NCI-H345 (cell line): ENCODE data around the gene IRGC.
A peak's percentile ranks its signal among the peaks of the same experiment; 100 is the strongest.
"Not testable (repeated sequence)": the region's sequence is repeated elsewhere in the genome, so short reads cannot be mapped to it uniquely, and the experiment has no call there.

ENCODE experiments used
- DNase-seq: peaks from one replicate; lab custom pipeline; 2025; lab: John Stamatoyannopoulos, UW

The IRGC gene

GRCh38 chr19:43715776-43716175 is at the start of gene IRGC:
IRGC (plus strand) TSS chr19:43716076; CDS start chr19:43718559, 2,483 bp downstream.
- no peak for DNase-seq

GRCh38 chr19:43667126-43667875 is 48.6 kb upstream of the IRGC start:
- no peak for DNase-seq

- DNase-seq: no peak
Measured at GRCh38 chr19:43667876-43668405, 47.9 kb upstream of the IRGC start.

- peak; percentile 98 for DNase-seq
Measured at GRCh38 chr19:43668406-43669109, 47.3 kb upstream of the IRGC start.

- no peak for DNase-seq
Measured at GRCh38 chr19:43672061-43672679, 43.7 kb upstream of the IRGC start.

- no peak for DNase-seq
Measured at GRCh38 chr19:43673637-43674036, 42.2 kb upstream of the IRGC start.

GRCh38 chr19:43674183-43674582 is 41.7 kb upstream of the IRGC start:
- DNase-seq: no peak

- DNase-seq: no peak
Measured at GRCh38 chr19:43674596-43674995, 41.3 kb upstream of the IRGC start.

GRCh38 chr19:43675269-43675879 is 40.5 kb upstream of the IRGC start:
- DNase-seq: no peak

- no peak for DNase-seq
Measured at GRCh38 chr19:43675906-43676305, 40.0 kb upstream of the IRGC start.

GRCh38 chr19:43678512-43679261 is 37.2 kb upstream of the IRGC start:
- DNase-seq: no peak

GRCh38 chr19:43681821-43682220 is 34.1 kb upstream of the IRGC start:
- DNase-seq: no peak

- not testable (repeated sequence) for DNase-seq
Measured at GRCh38 chr19:43682269-43682668, 33.6 kb upstream of the IRGC start.

- no peak for DNase-seq
Measured at GRCh38 chr19:43682824-43683661, 32.8 kb upstream of the IRGC start.

GRCh38 chr19:43683905-43684304 is 32.0 kb upstream of the IRGC start:
- DNase-seq: no peak

GRCh38 chr19:43684326-43684725 is 31.6 kb upstream of the IRGC start:
- no peak for DNase-seq

GRCh38 chr19:43687660-43687997 is 28.2 kb upstream of the IRGC start:
- no peak for DNase-seq

- no peak for DNase-seq
Measured at GRCh38 chr19:43688059-43688701, 27.7 kb upstream of the IRGC start.

- no peak for DNase-seq
Measured at GRCh38 chr19:43690444-43690843, 25.4 kb upstream of the IRGC start.

- no peak for DNase-seq
Measured at GRCh38 chr19:43690890-43691289, 25.0 kb upstream of the IRGC start.
